ENCODE results near the gene SLAIN2.

GRCh38 chr4:48470137-48470536, 128.8 kb downstream of the SLAIN2 start:
- no peak for TF ChIP-seq CTCF (IDR thresholded peaks at IDR 0.05)
- no peak for TF ChIP-seq ZFX (IDR thresholded peaks at IDR 0.05; ENCODE audit: borderline replicate concordance)

All from 22Rv1 (cell line).